PC-3 (cell line): ENCODE data around the gene CROCC2.

ENCODE experiments used
- CTCF ChIP-seq: fragments of 300-600 bp; sonication (generic); conservative IDR thresholded peaks from 2 replicates; pipeline ENCODE4 v1.5.1; 2017; ENCODE audit warnings: antibody characterized with exemption, low read depth, mild to moderate bottlenecking, low read length
- EZH2 ChIP-seq: fragments of 300-600 bp; sonication (generic); IDR thresholded peaks from one replicate; pipeline ENCODE4 v1.6.1; 2017; ENCODE audit warnings: antibody characterized with exemption, mild to moderate bottlenecking, low read length; ENCODE audit not compliant: unreplicated experiment
- EZH2phosphoT487 ChIP-seq: fragments of 300-600 bp; sonication (generic); IDR thresholded peaks from 2 replicates; pipeline ENCODE4 v1.6.1; 2018; ENCODE audit warnings: mild to moderate bottlenecking, antibody characterized with exemption, low read length, borderline replicate concordance

- TF ChIP-seq CTCF (no peak), EZH2 (no peak), EZH2phosphoT487 (no peak)
These were observed 81.5 kb downstream of the CROCC2 start for GRCh38 chr2:240987588-240987987.
